GM12874 (cell line): Measurements from ENCODE around the gene FBXO21.

ENCODE experiments used
- CTCF ChIP-seq: IDR thresholded peaks from 2 replicates; pipeline ENCODE4 v1.5.1; 2011; ENCODE audit warnings: low read depth, mild to moderate bottlenecking, control low read depth, low read length, moderate library complexity; ENCODE audit not compliant: insufficient read depth

FBXO21 gene

GRCh38 chr12:117168976-117169375, 21.3 kb downstream of the FBXO21 start:
- TF ChIP-seq CTCF, result no peak

GRCh38 chr12:117167769-117168168, 22.5 kb downstream of the FBXO21 start:
- no peak for TF ChIP-seq CTCF

- no peak for TF ChIP-seq CTCF
Measured at GRCh38 chr12:117166107-117166506, 24.2 kb downstream of the FBXO21 start.

GRCh38 chr12:117165342-117165741, 24.9 kb downstream of the FBXO21 start:
- no peak for TF ChIP-seq CTCF

GRCh38 chr12:117162633-117163032, 27.6 kb downstream of the FBXO21 start:
- TF ChIP-seq CTCF, result no peak

- TF ChIP-seq CTCF, result no peak
Measured at GRCh38 chr12:117162167-117162539, 28.1 kb downstream of the FBXO21 start.

GRCh38 chr12:117161460-117162166, 28.7 kb downstream of the FBXO21 start:
- TF ChIP-seq CTCF, result no peak
